LNCAP (cell line): ENCODE results near the gene CTNNA2.

Experiments used
- TF ChIP-seq, protein P1 (sequence below): fragments of 450-650 bp; IDR thresholded peaks from 2 replicates; pipeline ENCODE4 v1.5.1; 2017; ENCODE audit warnings: mild to moderate bottlenecking

The CTNNA2 gene

DNA sequence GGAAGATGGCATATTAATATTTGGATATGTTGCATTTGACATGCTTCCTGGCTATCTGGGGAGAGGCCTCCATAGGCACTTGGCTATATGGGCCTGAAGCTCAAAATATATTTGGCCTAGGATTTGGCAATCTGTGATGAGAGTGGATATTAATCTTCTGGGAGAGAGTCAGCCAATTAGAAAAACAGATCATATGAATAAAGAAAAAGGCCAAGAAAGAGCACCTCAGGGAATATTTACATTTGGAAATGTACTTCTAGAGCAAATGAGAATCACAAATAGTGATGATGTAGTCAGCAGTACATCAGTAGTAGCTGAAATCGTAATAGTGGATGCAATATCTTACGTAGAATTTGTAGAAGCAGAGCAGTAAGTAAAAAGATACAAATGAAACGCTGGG is 277.0 kb downstream of the CTNNA2 start:
- TF ChIP-seq, protein P1, sequence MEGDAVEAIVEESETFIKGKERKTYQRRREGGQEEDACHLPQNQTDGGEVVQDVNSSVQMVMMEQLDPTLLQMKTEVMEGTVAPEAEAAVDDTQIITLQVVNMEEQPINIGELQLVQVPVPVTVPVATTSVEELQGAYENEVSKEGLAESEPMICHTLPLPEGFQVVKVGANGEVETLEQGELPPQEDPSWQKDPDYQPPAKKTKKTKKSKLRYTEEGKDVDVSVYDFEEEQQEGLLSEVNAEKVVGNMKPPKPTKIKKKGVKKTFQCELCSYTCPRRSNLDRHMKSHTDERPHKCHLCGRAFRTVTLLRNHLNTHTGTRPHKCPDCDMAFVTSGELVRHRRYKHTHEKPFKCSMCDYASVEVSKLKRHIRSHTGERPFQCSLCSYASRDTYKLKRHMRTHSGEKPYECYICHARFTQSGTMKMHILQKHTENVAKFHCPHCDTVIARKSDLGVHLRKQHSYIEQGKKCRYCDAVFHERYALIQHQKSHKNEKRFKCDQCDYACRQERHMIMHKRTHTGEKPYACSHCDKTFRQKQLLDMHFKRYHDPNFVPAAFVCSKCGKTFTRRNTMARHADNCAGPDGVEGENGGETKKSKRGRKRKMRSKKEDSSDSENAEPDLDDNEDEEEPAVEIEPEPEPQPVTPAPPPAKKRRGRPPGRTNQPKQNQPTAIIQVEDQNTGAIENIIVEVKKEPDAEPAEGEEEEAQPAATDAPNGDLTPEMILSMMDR: no peak

DNA sequence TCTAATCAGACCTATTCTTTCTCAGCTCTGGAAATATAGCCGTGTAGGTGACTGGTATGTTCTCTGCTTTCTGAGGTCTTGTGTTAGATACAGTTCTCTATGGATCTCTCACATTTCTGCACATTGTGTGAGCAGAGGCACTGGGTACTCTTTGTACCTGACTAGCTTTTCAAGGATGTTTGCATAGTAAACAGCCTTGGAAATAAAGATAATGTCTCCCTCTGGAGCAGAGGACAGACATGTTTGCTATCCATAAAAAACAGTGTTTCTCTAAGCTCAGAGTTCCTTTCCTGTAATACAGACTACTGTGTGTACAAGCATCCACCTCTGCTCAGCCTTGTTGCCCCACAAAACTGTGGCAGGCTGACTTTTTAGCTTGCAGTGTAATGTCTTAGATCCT is 279.2 kb downstream of the CTNNA2 start:
- TF ChIP-seq, protein P1: no peak

DNA sequence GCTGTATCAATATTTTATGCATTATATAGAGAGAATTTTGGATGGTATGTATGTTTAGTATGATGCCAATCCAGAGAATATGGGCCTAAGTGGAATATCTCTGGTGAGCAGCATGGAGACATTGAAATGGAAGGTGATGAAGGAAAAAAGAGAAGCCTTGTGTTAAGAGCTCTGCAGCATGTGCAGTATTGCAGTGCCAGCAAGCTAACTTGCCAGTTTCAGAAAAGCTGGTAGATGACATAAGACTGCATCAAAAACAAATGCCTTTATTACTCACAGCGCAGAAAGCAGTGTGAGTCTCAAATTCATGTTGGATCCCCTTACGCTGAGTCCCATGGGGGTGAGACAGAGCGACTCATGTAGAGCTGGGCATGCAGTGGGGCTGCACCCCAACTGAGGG is 280.2 kb downstream of the CTNNA2 start:
- TF ChIP-seq, protein P1: no peak

DNA sequence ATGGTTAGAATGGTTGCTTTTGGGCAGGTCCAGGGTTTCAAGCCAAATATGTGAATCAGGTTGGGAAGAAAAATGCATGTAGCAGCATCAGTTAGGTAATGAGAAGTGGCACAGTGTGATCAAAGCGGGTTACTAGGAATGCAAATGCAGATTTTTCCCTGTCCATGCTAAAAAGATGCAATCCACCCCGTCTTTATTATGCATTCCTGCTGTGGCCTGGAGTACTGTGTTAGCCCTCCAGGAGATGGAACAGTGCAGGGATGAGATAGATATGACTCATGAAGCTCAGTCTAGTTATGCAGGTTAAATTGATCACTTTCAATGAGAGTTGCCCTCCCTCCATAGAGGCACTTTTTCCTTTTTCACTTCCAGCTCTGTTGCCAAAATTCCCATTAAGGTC is 283.8 kb downstream of the CTNNA2 start:
- TF ChIP-seq, protein P1: no peak

DNA sequence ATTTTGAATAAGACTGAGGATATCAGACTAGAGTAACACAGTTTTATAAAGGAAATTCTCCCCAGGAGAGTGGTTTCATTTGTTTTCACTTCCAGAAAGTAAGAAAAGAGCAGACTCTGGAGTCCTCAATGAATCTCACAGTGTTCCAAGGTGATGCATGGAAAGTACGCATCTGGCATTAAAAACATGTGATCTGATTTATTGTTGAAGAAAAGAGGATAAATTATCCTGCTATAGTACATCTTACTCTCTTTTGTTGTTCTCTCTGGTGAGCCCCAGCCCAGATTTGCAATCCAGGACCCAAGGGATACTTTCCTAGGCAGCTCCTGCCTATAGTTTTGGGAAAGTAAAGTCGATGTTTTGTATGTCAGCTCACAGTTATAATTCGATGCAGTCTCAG is 285.9 kb downstream of the CTNNA2 start:
- TF ChIP-seq, protein P1: no peak

DNA sequence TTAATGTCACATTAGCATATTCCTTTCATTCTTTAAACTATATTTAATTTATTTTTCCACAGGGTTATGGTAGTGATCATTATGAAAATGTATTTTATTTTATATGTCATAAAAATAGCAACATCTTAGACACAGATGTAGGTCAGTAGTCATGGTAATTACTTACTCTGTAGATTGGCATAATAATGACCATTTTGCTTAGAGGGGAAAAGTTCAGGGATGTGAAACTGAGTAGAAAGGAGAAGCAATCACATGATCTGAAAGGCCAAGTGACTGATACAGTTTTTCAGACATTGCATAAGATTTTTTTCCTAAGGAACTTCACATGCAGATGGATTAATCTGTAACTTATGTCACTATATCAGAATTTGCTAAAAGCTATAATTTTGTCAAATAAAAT is 286.9 kb downstream of the CTNNA2 start:
- TF ChIP-seq, protein P1: no peak

DNA sequence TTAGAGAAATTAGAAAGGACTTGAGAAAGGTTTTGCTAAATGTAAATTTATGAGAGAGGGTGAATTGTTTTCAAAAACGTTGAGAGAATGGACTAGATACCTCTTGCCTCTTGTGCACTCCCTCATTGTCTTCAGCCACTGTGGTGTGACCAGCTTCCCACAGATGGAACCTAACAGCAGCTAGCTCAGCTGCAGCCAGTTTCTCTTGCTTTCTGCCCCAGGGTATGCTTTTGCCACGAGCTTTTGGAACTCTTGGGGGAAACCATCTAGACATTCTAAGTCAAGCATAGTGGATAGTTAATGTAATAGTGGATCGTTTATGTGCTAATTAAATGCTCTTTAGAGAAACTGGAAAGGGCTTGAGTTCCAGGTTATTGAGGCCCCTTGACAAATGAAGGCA is 288.2 kb downstream of the CTNNA2 start:
- TF ChIP-seq, protein P1: no peak

DNA sequence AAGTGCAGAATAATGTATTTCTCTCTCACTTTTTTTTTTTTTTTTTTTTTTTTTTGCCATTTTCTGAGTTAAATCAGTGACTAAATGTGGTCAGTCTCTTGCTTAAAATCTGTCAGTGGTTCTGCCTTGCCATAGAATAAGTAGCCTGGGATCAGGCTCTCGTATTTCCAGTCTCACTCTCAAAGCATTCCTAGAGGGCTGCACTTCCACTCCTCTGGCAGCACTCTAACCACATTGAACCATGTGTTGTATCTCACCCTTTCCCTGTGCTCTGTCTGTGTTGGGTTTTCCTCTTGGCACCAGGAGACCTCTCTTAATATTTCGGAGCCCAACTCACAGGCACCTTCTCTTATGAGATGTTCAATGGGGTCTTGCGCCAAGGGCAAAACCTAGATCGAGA is 304.4 kb downstream of the CTNNA2 start:
- TF ChIP-seq, protein P1: no peak
